ENCODE data around the gene CACYBP.

CACYBP gene

DNA sequence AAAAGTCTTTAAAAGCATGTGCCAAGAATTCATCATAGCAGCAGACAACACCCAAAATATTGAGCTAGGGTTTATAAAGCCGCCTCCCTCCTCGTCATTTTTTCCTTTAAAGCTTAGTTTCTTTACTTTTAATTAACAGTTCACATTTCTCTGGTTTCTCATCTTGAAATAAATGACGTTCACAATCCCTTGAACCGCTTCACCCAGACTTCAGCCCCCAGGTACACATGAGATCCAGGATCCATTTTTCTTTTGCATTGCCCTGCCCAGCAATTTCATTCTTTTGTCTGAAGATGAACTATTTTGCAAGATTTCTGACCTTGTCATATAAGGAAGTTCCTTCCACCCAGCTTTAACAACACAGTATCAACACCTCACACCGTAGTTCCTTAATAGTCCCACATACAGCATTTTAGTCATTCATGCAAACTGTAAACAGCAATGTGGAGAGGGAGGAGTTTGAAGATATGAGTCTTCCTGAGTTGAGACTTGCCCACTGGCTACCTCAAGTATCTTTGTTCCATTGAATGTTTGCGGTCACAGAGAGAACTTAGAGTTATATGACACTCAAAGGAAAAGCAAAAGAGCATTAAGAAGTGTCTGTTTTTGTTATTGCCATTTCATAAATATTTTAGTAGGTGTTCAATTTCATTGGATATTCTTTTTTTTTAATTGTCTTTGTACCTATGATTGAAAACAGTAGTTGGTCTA is 35.3 kb upstream of the CACYBP start:
- H3K4me3 ChIP-seq (ENCODE audit: low read length): no peak overlapping the region
- H3K9me3 ChIP-seq (replicated peaks; ENCODE audit: low read length): no peaks in the 10 kb centered on the region
- H3K4me2 ChIP-seq (ENCODE audit: low read length): no peak overlapping the region
- peaks cover 21% of the 10 kb centered on the region for H3K4me1 ChIP-seq (ENCODE audit: control insufficient read depth, insufficient read depth, low read length)
- no peak overlapping the region for H3K9ac ChIP-seq (ENCODE audit: low read depth, low read length)
- no peaks in the 10 kb centered on the region for H3K27me3 ChIP-seq (ENCODE audit: control insufficient read depth, insufficient read depth, low read length)
- H3K36me3 ChIP-seq (ENCODE audit: insufficient read depth, low read length): no peaks in the 10 kb centered on the region

- H3K4me3 ChIP-seq (ENCODE audit: low read length): no peak overlapping the region
Observed at GRCh38 chr1:174964972-174965361, 34.8 kb upstream of the CACYBP start.

GRCh38 chr1:174965362-174966007 is 34.3 kb upstream of the CACYBP start:
- Histone ChIP-seq H3K4me2 (ENCODE audit: low read length) (no peak overlapping the region), H3K4me3 (ENCODE audit: low read length) (no peak overlapping the region), H3K4me1 (ENCODE audit: control insufficient read depth, insufficient read depth, low read length) (peaks cover 21% of the 10 kb centered on the region), H3K9ac (ENCODE audit: low read depth, low read length) (no peak overlapping the region), H3K36me3 (ENCODE audit: insufficient read depth, low read length) (no peaks in the 10 kb centered on the region), H3K9me3 (replicated peaks; ENCODE audit: low read length) (no peaks in the 10 kb centered on the region), H3K27me3 (ENCODE audit: control insufficient read depth, insufficient read depth, low read length) (no peaks in the 10 kb centered on the region)

More at GRCh38 chr1:174964972-174965361, 34.8 kb upstream of the CACYBP start:
- Histone ChIP-seq H3K27me3 (ENCODE audit: control insufficient read depth, insufficient read depth, low read length) (no peaks in the 10 kb centered on the region), H3K36me3 (ENCODE audit: insufficient read depth, low read length) (no peaks in the 10 kb centered on the region), H3K4me2 (ENCODE audit: low read length) (no peak overlapping the region), H3K9me3 (replicated peaks; ENCODE audit: low read length) (no peaks in the 10 kb centered on the region), H3K9ac (ENCODE audit: low read depth, low read length) (no peak overlapping the region), H3K4me1 (ENCODE audit: control insufficient read depth, insufficient read depth, low read length) (peaks cover 21% of the 10 kb centered on the region)

GRCh38 chr1:174966008-174966572 is 33.7 kb upstream of the CACYBP start:
- Histone ChIP-seq H3K4me1 (ENCODE audit: control insufficient read depth, insufficient read depth, low read length) (peaks cover 21% of the 10 kb centered on the region), H3K27me3 (ENCODE audit: control insufficient read depth, insufficient read depth, low read length) (no peaks in the 10 kb centered on the region), H3K4me2 (ENCODE audit: low read length) (no peak overlapping the region), H3K9me3 (replicated peaks; ENCODE audit: low read length) (no peaks in the 10 kb centered on the region), H3K36me3 (ENCODE audit: insufficient read depth, low read length) (no peaks in the 10 kb centered on the region), H3K9ac (ENCODE audit: low read depth, low read length) (no peak overlapping the region), H3K4me3 (ENCODE audit: low read length) (no peak overlapping the region)

GRCh38 chr1:174967845-174968705 is 31.7 kb upstream of the CACYBP start:
- Histone ChIP-seq H3K9me3 (replicated peaks; ENCODE audit: low read length) (no peaks in the 10 kb centered on the region), H3K36me3 (ENCODE audit: insufficient read depth, low read length) (no peaks in the 10 kb centered on the region), H3K27me3 (ENCODE audit: control insufficient read depth, insufficient read depth, low read length) (no peaks in the 10 kb centered on the region), H3K4me1 (ENCODE audit: control insufficient read depth, insufficient read depth, low read length) (peaks cover 21% of the 10 kb centered on the region), H3K4me3 (ENCODE audit: low read length) (no peak overlapping the region), H3K9ac (ENCODE audit: low read depth, low read length) (no peak overlapping the region), H3K4me2 (ENCODE audit: low read length) (no peak overlapping the region)

GRCh38 chr1:174968750-174969244 is 30.9 kb upstream of the CACYBP start:
- H3K4me2 ChIP-seq (ENCODE audit: low read length): no peak overlapping the region
- peaks cover 21% of the 10 kb centered on the region for H3K4me1 ChIP-seq (ENCODE audit: control insufficient read depth, insufficient read depth, low read length)
- no peaks in the 10 kb centered on the region for H3K36me3 ChIP-seq (ENCODE audit: insufficient read depth, low read length)
- no peaks in the 10 kb centered on the region for H3K27me3 ChIP-seq (ENCODE audit: control insufficient read depth, insufficient read depth, low read length)
- no peak overlapping the region for H3K4me3 ChIP-seq (ENCODE audit: low read length)
- H3K9me3 ChIP-seq (replicated peaks; ENCODE audit: low read length): no peaks in the 10 kb centered on the region
- no peak overlapping the region for H3K9ac ChIP-seq (ENCODE audit: low read depth, low read length)

DNA sequence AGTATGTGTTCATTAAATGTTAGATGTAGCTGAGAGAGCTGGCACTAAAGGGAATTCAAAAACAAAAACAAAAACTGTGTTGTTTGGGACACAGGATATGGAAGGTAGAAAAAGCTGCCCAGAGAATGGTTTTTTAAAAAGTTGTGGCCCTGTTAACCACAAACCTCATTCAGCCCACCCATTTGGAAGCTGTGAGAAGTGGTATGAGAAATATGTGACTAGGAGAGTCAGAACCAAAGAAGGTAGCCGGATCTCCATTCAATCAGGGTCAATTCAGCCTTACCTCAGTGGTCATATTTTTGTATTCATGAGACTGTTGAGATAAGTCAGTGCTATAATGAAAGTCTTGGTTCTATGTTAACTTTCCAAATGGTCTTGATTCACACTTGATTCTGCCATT is 29.8 kb upstream of the CACYBP start:
- peaks cover 14% of the 10 kb centered on the region for H3K4me1 ChIP-seq (ENCODE audit: control insufficient read depth, insufficient read depth, low read length)

DNA sequence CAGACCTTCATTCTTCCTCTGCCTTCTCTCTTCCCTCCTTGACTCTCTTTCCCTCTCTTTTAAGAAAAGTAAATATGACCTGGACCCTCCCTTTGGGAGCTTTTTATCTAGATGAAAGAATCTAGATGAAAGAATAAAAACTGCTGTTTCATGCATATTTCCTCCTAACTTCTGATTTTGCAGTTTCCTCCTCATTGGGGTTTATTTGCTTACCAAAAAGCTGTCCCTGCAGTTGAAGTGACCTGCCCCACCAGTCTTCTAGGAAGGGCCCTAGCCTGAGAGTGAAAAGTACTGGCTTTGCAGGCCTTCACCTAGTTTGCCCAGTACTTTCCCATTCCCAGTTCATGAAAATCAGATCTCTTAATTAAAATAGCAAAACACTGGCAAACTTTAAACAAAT is 28.3 kb upstream of the CACYBP start:
- Histone ChIP-seq H3K4me3 (ENCODE audit: low read length) (no peak overlapping the region), H3K27me3 (ENCODE audit: control insufficient read depth, insufficient read depth, low read length) (no peaks in the 10 kb centered on the region), H3K4me1 (ENCODE audit: control insufficient read depth, insufficient read depth, low read length) (peaks cover 17% of the 10 kb centered on the region), H3K9me3 (replicated peaks; ENCODE audit: low read length) (no peaks in the 10 kb centered on the region), H3K9ac (ENCODE audit: low read depth, low read length) (no peak overlapping the region), H3K36me3 (ENCODE audit: insufficient read depth, low read length) (no peaks in the 10 kb centered on the region), H3K4me2 (ENCODE audit: low read length) (no peak overlapping the region)

More for the DNA sequence above, 29.8 kb upstream of the CACYBP start:
- H3K27me3 ChIP-seq (ENCODE audit: control insufficient read depth, insufficient read depth, low read length): no peaks in the 10 kb centered on the region
- no peak overlapping the region for H3K9ac ChIP-seq (ENCODE audit: low read depth, low read length)
- H3K4me3 ChIP-seq (ENCODE audit: low read length): no peak overlapping the region
- H3K9me3 ChIP-seq (replicated peaks; ENCODE audit: low read length): no peaks in the 10 kb centered on the region
- H3K36me3 ChIP-seq (ENCODE audit: insufficient read depth, low read length): no peaks in the 10 kb centered on the region
- H3K4me2 ChIP-seq (ENCODE audit: low read length): no peak overlapping the region

- peaks cover 21% of the 10 kb centered on the region for H3K4me1 ChIP-seq (ENCODE audit: control insufficient read depth, insufficient read depth, low read length)
- H3K9me3 ChIP-seq (replicated peaks; ENCODE audit: low read length): no peaks in the 10 kb centered on the region
- H3K4me3 ChIP-seq (ENCODE audit: low read length): no peak overlapping the region
- H3K4me2 ChIP-seq (ENCODE audit: low read length): no peak overlapping the region
- no peaks in the 10 kb centered on the region for H3K36me3 ChIP-seq (ENCODE audit: insufficient read depth, low read length)
- no peak overlapping the region for H3K9ac ChIP-seq (ENCODE audit: low read depth, low read length)
- no peaks in the 10 kb centered on the region for H3K27me3 ChIP-seq (ENCODE audit: control insufficient read depth, insufficient read depth, low read length)
Observed at GRCh38 chr1:174971902-174972301, 27.8 kb upstream of the CACYBP start.

DNA sequence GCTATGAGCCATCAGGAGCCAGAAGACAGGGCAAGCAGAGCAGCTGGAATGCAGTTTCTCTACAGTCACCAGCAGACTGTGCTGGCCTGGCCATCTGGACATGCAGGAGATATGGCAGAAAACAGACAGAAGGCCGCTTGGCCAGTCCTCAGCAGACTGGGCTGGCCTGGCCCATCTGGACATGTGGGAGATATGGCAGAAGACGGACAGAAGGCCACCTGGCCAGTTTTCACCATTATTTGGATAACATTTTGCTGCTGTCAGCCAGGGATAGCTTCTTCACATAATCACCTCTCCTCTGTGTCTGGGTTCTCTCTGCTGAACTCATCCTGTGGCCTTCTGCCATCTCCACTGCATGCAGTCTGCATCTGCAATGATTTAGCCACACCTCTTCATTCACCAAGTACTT is 25.0 kb upstream of the CACYBP start:
- Histone ChIP-seq H3K4me1 (ENCODE audit: control insufficient read depth, insufficient read depth, low read length) (peaks cover 10% of the 10 kb centered on the region), H3K4me2 (ENCODE audit: low read length) (no peak overlapping the region), H3K9ac (ENCODE audit: low read depth, low read length) (no peak overlapping the region), H3K36me3 (ENCODE audit: insufficient read depth, low read length) (no peaks in the 10 kb centered on the region), H3K27me3 (ENCODE audit: control insufficient read depth, insufficient read depth, low read length) (no peaks in the 10 kb centered on the region), H3K9me3 (replicated peaks; ENCODE audit: low read length) (no peaks in the 10 kb centered on the region), H3K4me3 (ENCODE audit: low read length) (no peak overlapping the region)

DNA sequence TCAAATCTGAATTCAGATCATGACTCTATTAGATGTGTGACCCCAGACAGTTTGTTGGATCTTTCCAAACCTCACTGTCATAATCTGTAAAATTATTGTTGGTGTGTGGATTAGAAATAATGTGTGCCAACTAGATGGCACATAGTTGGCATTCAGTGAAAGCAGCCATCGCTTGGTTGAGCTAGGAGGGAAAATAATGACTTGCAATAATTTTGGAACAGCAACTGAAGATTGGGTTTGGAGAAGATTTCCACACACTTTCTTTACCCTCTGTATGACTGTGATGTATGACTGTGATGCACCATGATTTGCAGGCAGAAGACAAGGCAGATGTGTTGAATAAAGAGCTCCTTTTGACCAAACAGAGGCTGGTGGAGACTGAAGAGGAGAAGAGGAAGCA is 24.0 kb upstream of the CACYBP start:
- H3K9ac ChIP-seq (ENCODE audit: low read depth, low read length): no peak overlapping the region
- H3K36me3 ChIP-seq (ENCODE audit: insufficient read depth, low read length): no peaks in the 10 kb centered on the region
- H3K27me3 ChIP-seq (ENCODE audit: control insufficient read depth, insufficient read depth, low read length): no peaks in the 10 kb centered on the region
- no peak overlapping the region for H3K4me2 ChIP-seq (ENCODE audit: low read length)
- H3K4me1 ChIP-seq (ENCODE audit: control insufficient read depth, insufficient read depth, low read length): peaks cover 10% of the 10 kb centered on the region
- H3K9me3 ChIP-seq (replicated peaks; ENCODE audit: low read length): no peaks in the 10 kb centered on the region
- H3K4me3 ChIP-seq (ENCODE audit: low read length): no peak overlapping the region
